Tibial nerve (tissue), 4 donors: ENCODE results near the gene DISP2.
A peak's percentile ranks its signal among the peaks of the same experiment; 100 is the strongest.

Experiments used
- CTCF ChIP-seq, 5 experiments: fragments of 200-600 bp in 3 of 5; fragments of 450-650 bp in 2 of 5; sonication (generic) in 3 of 5; IDR thresholded peaks; one replicate each; pipeline ENCODE4 v1.5.1; 2016 to 2019; ENCODE audit warnings: antibody characterized with exemption in 5 of 5, mild to moderate bottlenecking in 3 of 5, moderate library complexity in 2 of 5
- EP300 ChIP-seq, 2 donors: sonication (generic); formaldehyde crosslinking; IDR thresholded peaks; one replicate each; pipeline ENCODE4 v1.6.1; 2017; ENCODE audit warnings: antibody characterized with exemption in 2 of 2, mild to moderate bottlenecking in 1 of 2

- TF ChIP-seq CTCF (IDR thresholded peaks at IDR 0.05) (no peak), EP300 (IDR thresholded peaks at IDR 0.05) (peak; percentile 14 to 72)
These were observed 18.9 kb upstream of the DISP2 start for GRCh38 chr15:40338921-40339620.
